GM19238 (cell line): ENCODE measurements around the gene OPRM1.
"Not testable (repeated sequence)": the region's sequence is repeated elsewhere in the genome, so short reads cannot be mapped to it uniquely, and the experiment has no call there.

Experiments
- DNase-seq: peaks from one replicate; pipeline ENCODE4 v3.0.0; 2011; ENCODE audit warnings: low spot score; ENCODE audit not compliant: insufficient read length

OPRM1 gene

DNA sequence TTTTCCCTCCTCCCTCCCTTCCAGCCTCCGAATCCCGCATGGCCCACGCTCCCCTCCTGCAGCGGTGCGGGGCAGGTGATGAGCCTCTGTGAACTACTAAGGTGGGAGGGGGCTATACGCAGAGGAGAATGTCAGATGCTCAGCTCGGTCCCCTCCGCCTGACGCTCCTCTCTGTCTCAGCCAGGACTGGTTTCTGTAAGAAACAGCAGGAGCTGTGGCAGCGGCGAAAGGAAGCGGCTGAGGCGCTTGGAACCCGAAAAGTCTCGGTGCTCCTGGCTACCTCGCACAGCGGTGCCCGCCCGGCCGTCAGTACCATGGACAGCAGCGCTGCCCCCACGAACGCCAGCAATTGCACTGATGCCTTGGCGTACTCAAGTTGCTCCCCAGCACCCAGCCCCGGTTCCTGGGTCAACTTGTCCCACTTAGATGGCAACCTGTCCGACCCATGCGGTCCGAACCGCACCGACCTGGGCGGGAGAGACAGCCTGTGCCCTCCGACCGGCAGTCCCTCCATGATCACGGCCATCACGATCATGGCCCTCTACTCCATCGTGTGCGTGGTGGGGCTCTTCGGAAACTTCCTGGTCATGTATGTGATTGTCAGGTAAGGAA lies at the start of gene OPRM1:
Gene OPRM1 (plus strand): TSS at position 10 of the 612 bp plus-strand sequence. CDS start 305 bp downstream, at position 315.
- DNase-seq, result peak; percentile 5

DNA sequence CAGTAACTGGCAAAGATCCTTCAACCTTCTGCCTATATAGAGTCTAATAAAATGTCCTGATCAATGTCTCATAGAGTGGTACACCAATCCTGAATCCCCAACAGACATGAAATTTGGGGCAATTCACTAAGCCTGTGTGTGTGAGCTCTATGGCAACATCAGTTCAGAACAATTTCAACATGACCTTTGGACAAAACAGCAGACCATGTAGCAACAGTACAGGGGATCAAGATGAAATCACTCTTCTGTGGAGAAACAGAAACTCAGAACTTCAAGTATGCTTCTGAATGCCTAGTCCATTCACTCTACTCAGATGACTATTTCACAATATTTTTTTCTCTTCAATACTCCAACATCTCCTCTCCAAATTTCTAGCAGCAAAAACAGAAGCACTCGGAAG lies 49.1 kb upstream of the OPRM1 start:
- DNase-seq, result no peak

GRCh38 chr6:153994004-153994403 lies 45.0 kb upstream of the OPRM1 start:
- no peak for DNase-seq

- DNase-seq, result no peak
Observed at GRCh38 chr6:153994811-153995210, 44.2 kb upstream of the OPRM1 start.

GRCh38 chr6:153997221-153997620 lies 41.8 kb upstream of the OPRM1 start:
- DNase-seq, result no peak

DNA sequence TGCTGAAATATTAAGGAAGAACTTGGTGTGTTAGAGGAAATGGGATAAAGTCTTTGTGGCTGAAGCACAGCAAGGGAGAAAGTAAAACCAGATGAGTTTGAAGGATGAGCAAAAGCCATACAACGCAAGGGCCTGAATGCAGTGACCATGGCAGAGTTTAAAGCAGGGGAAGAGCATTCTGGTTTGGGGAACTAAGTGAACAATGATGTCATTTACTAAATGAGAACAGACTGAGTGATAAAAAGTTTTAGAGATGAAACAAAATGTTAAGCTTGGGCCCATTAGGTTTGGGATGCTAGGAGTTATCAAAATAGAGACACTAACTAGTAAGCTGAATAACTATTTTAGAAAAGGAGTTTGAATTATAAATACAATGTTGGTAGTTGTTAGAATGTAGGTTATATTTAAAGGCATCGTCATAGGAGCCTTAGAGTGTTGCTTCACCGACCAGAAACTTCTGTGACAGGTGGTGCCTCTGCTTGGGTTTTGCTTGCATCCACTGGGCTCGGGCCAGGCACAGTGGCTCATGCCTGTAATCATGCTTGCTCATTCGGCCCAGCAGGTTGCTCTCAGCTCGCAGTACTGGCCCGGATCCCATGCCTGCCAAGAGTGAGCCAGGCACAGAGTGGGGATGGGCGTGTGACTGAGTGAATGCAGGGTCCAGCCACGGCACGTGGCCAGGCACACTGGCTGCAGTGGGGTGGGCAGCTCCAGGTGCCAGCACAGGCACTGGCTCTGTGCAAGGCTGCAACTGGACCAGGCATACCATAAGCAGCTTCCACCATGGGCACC lies 37.4 kb upstream of the OPRM1 start:
- no peak for DNase-seq

DNA sequence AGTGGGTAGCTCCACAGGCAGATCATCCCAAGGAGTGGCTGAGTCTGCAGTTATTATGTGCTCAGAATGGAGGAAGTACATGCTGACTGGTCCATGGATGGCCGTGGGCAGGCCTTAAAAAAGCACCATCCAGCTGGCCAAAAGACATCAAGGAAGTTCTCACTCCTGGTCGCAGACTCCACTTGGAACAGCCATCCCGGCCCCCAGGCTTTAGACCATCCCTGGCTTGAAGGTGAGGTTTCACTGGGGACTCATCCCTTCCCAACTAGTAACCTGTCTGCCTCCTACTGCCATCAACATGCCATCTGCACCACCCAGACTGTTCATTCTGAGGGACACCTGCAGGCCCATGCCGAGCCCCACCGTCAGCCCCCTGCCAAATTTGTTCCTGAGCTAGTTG lies 36.1 kb upstream of the OPRM1 start:
- DNase-seq, result no peak

DNA sequence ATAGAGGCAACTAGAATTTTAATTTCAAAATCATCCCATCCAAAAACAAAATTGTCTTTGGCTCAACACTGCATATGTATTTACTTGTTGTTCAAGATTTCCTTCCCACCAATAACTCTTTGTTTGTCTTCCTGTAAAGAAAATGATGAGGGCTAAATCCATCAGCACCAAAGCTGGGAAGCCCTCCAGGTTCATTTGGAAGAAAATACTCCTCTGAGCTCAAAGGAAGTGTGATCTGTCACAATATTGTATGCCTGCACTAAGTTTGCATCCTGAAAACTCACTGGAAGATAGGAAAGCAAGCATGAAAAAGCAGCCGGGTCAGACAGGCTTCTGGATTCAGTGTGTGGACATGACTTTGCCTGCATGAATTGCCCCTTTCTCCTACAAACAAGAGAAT lies 28.7 kb upstream of the OPRM1 start:
- DNase-seq, result no peak

GRCh38 chr6:154012852-154013251 lies 26.2 kb upstream of the OPRM1 start:
- no peak for DNase-seq

DNA sequence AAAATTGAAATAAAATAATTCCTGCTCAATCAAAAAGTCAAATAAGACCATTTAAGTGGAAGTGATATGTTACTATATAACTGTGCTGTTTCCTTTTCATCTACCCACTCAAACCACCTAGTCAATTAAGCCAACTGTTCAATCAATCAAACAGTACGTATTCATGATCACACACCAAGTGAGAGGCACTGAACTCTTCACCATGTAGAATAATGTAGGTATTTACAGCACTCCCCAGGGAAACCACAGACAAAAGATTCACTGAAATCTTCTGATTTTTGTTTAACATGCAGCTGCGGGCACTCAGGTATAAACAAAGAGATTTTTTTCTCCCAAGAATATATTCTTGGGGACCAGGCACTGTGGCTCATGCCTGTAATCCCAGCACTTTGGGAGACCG lies 21.3 kb upstream of the OPRM1 start:
- DNase-seq, result no peak

DNA sequence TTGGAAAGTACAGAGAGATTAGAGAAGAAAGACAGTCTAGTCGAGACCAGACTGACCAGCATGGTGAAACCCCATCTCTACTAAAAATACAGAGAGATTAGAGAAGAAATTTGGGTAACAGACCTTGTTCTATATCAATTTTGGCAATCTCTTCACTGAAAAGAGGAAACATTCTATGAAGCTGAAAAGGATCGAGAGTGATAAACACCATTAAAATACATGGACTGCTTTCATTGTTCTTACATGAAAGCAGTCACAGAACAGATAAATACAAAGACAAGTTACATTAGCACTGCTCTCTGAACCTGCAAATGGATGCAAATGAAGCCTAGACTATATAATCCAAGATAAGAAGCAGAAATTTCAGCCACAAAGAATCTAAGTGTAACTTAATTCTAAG lies 8.4 kb upstream of the OPRM1 start:
- no peak for DNase-seq

DNA sequence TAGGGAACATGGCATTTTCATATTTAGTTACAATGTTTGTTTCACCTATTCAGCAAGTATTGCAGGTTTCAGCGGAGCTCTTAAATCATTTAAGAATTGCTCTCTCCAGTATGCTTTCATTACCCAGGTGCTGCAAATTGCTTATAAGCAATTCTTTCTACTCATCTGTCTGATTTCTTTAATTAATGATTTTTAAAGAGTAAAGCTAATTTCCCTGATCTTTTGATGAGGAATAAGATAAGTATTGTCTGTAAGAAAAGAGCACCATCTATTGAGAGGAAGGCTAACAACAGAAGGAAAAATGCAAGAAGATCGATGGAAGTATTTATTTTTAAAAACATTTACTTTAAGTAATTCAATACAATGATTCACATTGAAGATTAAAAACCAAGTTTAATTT lies 2.0 kb downstream of the OPRM1 start:
- DNase-seq, result no peak

- DNase-seq, result no peak
Observed at GRCh38 chr6:154053141-154053540, 14.1 kb downstream of the OPRM1 start.

DNA sequence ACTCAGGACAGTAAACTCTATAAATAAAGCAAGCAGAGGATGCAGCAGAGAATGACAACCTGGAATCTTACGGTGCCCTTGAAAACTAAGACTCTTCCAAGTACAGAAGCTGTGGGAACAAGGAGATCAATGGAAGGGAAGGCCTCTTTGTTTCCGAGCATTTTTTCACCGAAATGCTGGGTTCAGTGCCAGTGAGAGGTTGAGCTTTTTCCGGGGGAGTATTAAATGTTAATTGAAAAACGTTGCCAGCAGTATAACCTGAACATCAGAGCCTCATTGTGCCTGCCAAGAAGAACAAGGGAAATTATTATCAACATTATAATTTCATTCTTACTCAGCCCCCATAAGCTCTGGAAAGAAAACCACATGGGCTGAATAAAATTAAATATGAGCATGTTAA lies 17.5 kb downstream of the OPRM1 start:
- DNase-seq, result no peak

GRCh38 chr6:154057098-154057497 lies 18.1 kb downstream of the OPRM1 start:
- no peak for DNase-seq

DNA sequence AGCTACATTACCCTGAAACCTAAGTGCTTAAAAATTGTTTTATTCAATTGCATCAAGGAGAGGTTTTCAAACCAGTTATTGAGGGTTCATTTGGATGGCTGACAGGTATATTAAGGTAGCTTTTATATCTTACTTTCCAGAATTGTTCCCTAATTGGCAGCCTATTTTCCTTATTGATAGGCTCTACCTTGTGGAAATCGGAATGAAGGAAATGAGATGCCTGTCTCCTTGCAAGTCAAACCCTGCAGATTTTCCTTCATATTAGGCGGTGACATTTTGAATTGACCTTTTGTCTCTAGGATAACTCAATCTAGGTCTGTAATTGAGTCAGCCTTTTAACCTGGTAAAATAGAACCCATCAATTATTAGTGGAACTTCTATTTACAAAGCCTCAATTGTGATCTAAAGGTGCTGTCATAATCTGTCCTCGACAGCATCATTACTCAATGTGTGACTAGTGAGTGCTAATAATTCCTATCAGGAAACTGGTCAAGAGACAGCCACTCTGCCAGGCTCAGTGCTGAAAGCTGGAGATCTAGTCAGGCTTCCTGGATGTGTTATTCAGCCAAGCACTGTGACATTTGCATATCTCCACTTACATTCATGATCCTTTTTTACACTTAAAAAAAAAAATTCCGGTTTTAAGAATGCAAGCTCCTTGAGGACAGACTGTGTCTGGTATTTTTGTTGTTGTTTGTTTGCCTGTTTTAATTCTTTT lies 20.1 kb downstream of the OPRM1 start:
- DNase-seq, result no peak

GRCh38 chr6:154060076-154060475 lies 21.0 kb downstream of the OPRM1 start:
- no peak for DNase-seq

- no peak for DNase-seq
Observed at GRCh38 chr6:154070041-154070440, 31.0 kb downstream of the OPRM1 start.

GRCh38 chr6:154070657-154071056 lies 31.6 kb downstream of the OPRM1 start:
- no peak for DNase-seq

GRCh38 chr6:154071236-154071635 lies 32.2 kb downstream of the OPRM1 start:
- DNase-seq, result no peak

GRCh38 chr6:154071711-154072110 lies 32.7 kb downstream of the OPRM1 start:
- no peak for DNase-seq

- DNase-seq, result not testable (repeated sequence)
Observed at GRCh38 chr6:154078596-154078995, 39.6 kb downstream of the OPRM1 start.
